Caco-2 (cell line): ENCODE results near the gene SIRT3. TPM values are rescaled to one million over a fixed set of nuclear protein-coding genes. Genes with fewer than 3 reads are reported as not detected.
A peak's percentile ranks its signal among the peaks of the same experiment; 100 is the strongest.

ENCODE experiments used
- BruUV-seq: library from RNA; stranded (reverse); fragments of 400-500 nt; replicated peaks from 2 replicates; lab custom pipeline; 2021; lab: Mats Ljungman, UMichigan
- CTCF ChIA-PET: fragments of 300-600 bp; sonication (Branson Sonifier 250); formaldehyde crosslinking; loops from one replicate; lab custom pipeline; 2022; ENCODE audit warnings: antibody characterized with exemption; lab: Charles Lee
- POLR2A ChIA-PET: fragments of 300-600 bp; sonication (Branson Sonifier 250); formaldehyde crosslinking; loops from one replicate; lab custom pipeline; 2022; ENCODE audit warnings: antibody characterized with exemption; lab: Charles Lee
- DNase-seq, 2 experiments: peaks; one replicate each; pipeline versions ENCODE4 v3.0.0 to v3.0.0-alpha.2; 2020 to 2022
- H3K27me3 ChIP-seq: replicated peaks from 2 replicates; pipeline ENCODE4 v1.6.0; 2011; ENCODE audit warnings: low read length; ENCODE audit not compliant: control insufficient read depth, insufficient read depth
- H3K36me3 ChIP-seq: 2 replicates; pipeline ENCODE4 v1.5.1; 2011; ENCODE audit warnings: low read length; ENCODE audit not compliant: control insufficient read depth, insufficient read depth
- H3K4me1 ChIP-seq: fragments of 250-450 bp; sonication (Bioruptor Pico); 2 replicates; pipeline ENCODE4 v1.5.1; 2020; ENCODE audit warnings: mild to moderate bottlenecking
- H3K4me3 ChIP-seq: 2 replicates; pipeline ENCODE4 v1.5.1; 2011; ENCODE audit warnings: low read depth, mild to moderate bottlenecking, control low read depth, low read length
- H3K9me3 ChIP-seq: fragments of 250-450 bp; sonication (Bioruptor Pico); 2 replicates; pipeline ENCODE4 v1.5.1; 2020; ENCODE audit warnings: mild to moderate bottlenecking, moderate library complexity
- H3K27ac Mint-ChIP-seq: one replicate; pipeline ENCODE4 v1.8.0; 2022; ENCODE audit warnings: mixed read lengths; ENCODE audit not compliant: unreplicated experiment
- H3K27me3 Mint-ChIP-seq: one replicate; pipeline ENCODE4 v1.8.0; 2022; ENCODE audit warnings: mixed read lengths; ENCODE audit not compliant: insufficient read depth, unreplicated experiment
- H3K36me3 Mint-ChIP-seq: one replicate; pipeline ENCODE4 v1.8.0; 2022; ENCODE audit warnings: mild to moderate bottlenecking, mixed read lengths; ENCODE audit not compliant: insufficient read depth, unreplicated experiment
- H3K4me1 Mint-ChIP-seq: one replicate; pipeline ENCODE4 v1.8.0; 2022; ENCODE audit warnings: low read depth, mixed read lengths; ENCODE audit not compliant: unreplicated experiment
- H3K4me3 Mint-ChIP-seq: one replicate; pipeline ENCODE4 v1.8.0; 2022; ENCODE audit warnings: mild to moderate bottlenecking, moderate library complexity, mixed read lengths; ENCODE audit not compliant: unreplicated experiment
- H3K9me3 Mint-ChIP-seq: one replicate; pipeline ENCODE4 v1.8.0; 2022; ENCODE audit warnings: mixed read lengths; ENCODE audit not compliant: unreplicated experiment
- CTCF ChIP-seq, 2 experiments: fragments of 200-600 bp in 1 of 2; IDR thresholded peaks; 1 replicate in 1 of 2; 2 replicates in 1 of 2; pipeline versions ENCODE4 v1.5.1 to v1.8.0; 2011 to 2022; ENCODE audit warnings: antibody characterized with exemption in 1 of 2, control low read depth in 1 of 2, inconsistent platforms in 1 of 2, low read depth in 1 of 2, low read length in 1 of 2, mild to moderate bottlenecking in 1 of 2, moderate library complexity in 1 of 2; ENCODE audit not compliant: insufficient read depth in 1 of 2, severe bottlenecking in 1 of 2, unreplicated experiment in 1 of 2
- intact Hi-C: fragments of 100-400 bp; cut with micrococcal nuclease; formaldehyde crosslinking; loops from one replicate; pipeline ENCODE4 v1.10.0; 2022; ENCODE audit not compliant: unreplicated experiment
- total RNA-seq: library from RNA; stranded (reverse); gene quantifications from 2 replicates; pipeline ENCODE4 v1.2.3, GENCODE V29; 2022

Gene SIRT3
- total RNA-seq, 1 experiment from 2014 or later, result 24.6 TPM

GRCh38 chr11:285021-285893, 49.1 kb upstream of the SIRT3 start:
- H3K36me3 ChIP-seq, result no peaks in the 10 kb centered on the region
- TF ChIP-seq CTCF (IDR thresholded peaks at IDR 0.05; ENCODE audit: insufficient read depth in 1 of 2, low read depth in 1 of 2, low read length in 1 of 2, severe bottlenecking in 1 of 2, unreplicated experiment in 1 of 2), result no peak
- BruUV-seq, result no TSS peak
- H3K9me3 ChIP-seq, result no peaks in the 10 kb centered on the region
- H3K9me3 Mint-ChIP-seq, result no peaks in the 10 kb centered on the region
- CTCF ChIA-PET, result interaction anchor here (0.6 kb wide), 1 partner anchor 126 kb away, joined by 4 read pairs; no protein-coding TSS in a partner anchor
- peaks cover 23% of the 10 kb centered on the region for H3K27me3 Mint-ChIP-seq
- POLR2A ChIA-PET, result interaction anchor here (0.7 kb wide), 1 partner anchor 35 kb away, joined by 3 read pairs; no protein-coding TSS in a partner anchor
- H3K27ac Mint-ChIP-seq, result no peak overlapping the region
- no peak overlapping the region for H3K4me3 ChIP-seq
- H3K4me3 Mint-ChIP-seq, result no peak overlapping the region
- H3K4me1 ChIP-seq, result peaks cover 18% of the 10 kb centered on the region
- peaks cover 5% of the 10 kb centered on the region for H3K27me3 ChIP-seq
- intact Hi-C loops, result no loop called here
- H3K36me3 Mint-ChIP-seq, result peaks cover 7% of the 10 kb centered on the region
- DNase-seq, result peak in 1 of 2 experiments; percentile 33
- H3K4me1 Mint-ChIP-seq, result peaks cover 7% of the 10 kb centered on the region

- intact Hi-C loops, result no loop called here
- peaks cover 5% of the 10 kb centered on the region for H3K27me3 ChIP-seq
- Mint-ChIP-seq H3K4me1 (peaks cover 7% of the 10 kb centered on the region), H3K4me3 (no peak overlapping the region), H3K9me3 (no peaks in the 10 kb centered on the region), H3K27me3 (peaks cover 23% of the 10 kb centered on the region), H3K36me3 (peaks cover 7% of the 10 kb centered on the region), H3K27ac (no peak overlapping the region)
- H3K36me3 ChIP-seq, result no peaks in the 10 kb centered on the region
- peak in 1 of 2 experiments; percentile 38 for DNase-seq
- TF ChIP-seq CTCF (IDR thresholded peaks at IDR 0.05; ENCODE audit: insufficient read depth in 1 of 2, low read depth in 1 of 2, low read length in 1 of 2, severe bottlenecking in 1 of 2, unreplicated experiment in 1 of 2), result no peak
- ChIA-PET POLR2A (no interaction called here), CTCF (interaction anchor here (0.6 kb wide), 1 partner anchor 127 kb away, joined by 4 read pairs; no protein-coding TSS in a partner anchor)
- no peak overlapping the region for H3K4me3 ChIP-seq
- H3K4me1 ChIP-seq, result peaks cover 17% of the 10 kb centered on the region
- H3K9me3 ChIP-seq, result no peaks in the 10 kb centered on the region
- no TSS peak for BruUV-seq
Observed at GRCh38 chr11:284105-285020, 48.2 kb upstream of the SIRT3 start.
